ES-I3 (cell line): ENCODE results near the gene HRH1.

Experiments used
- H3K36me3 ChIP-seq: 2 replicates; pipeline ENCODE4 v1.6.1; 2013; ENCODE audit warnings: mild to moderate bottlenecking, low read length, control low read depth, moderate library complexity; ENCODE audit not compliant: insufficient read depth
- H3K4me1 ChIP-seq: 2 replicates; pipeline ENCODE4 v1.6.1; 2013; ENCODE audit warnings: mild to moderate bottlenecking, control low read depth, low read length; ENCODE audit not compliant: insufficient read depth
- H3K9ac ChIP-seq: 2 replicates; pipeline ENCODE4 v1.6.1; 2013; ENCODE audit warnings: low read depth, mild to moderate bottlenecking, low read length, moderate library complexity
- H3K9me3 ChIP-seq: 2 replicates; pipeline ENCODE4 v1.6.1; 2013; ENCODE audit warnings: mild to moderate bottlenecking, low read length, moderate library complexity; ENCODE audit not compliant: control insufficient read depth, insufficient read depth

HRH1 gene

GRCh38 chr3:11134794-11135193, 19.5 kb upstream of the HRH1 start:
- Histone ChIP-seq H3K9me3 (no peaks in the 10 kb centered on the region), H3K9ac (no peak overlapping the region), H3K36me3 (no peaks in the 10 kb centered on the region), H3K4me1 (no peaks in the 10 kb centered on the region)

DNA sequence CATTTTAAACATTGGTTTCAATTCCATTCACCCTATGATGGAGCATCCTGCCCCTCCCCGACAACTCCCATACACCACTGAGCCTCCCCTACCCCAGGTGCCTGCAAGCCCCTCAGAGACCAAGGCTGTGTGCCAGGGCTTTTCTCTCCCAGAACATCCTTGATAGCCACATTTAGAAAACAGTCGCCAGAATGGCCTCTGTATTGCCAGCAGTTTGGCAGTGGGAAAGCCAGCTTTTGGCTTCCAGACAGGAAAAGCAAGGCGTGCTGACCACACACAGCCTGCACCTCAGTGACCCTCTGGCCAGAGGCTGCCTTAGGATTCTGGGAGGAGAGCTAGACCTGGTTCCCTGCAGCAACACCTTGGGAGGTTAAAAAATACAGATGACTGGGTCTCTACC, 18.2 kb upstream of the HRH1 start:
- Histone ChIP-seq H3K9ac (no peak overlapping the region), H3K36me3 (no peaks in the 10 kb centered on the region), H3K9me3 (no peaks in the 10 kb centered on the region), H3K4me1 (no peaks in the 10 kb centered on the region)

DNA sequence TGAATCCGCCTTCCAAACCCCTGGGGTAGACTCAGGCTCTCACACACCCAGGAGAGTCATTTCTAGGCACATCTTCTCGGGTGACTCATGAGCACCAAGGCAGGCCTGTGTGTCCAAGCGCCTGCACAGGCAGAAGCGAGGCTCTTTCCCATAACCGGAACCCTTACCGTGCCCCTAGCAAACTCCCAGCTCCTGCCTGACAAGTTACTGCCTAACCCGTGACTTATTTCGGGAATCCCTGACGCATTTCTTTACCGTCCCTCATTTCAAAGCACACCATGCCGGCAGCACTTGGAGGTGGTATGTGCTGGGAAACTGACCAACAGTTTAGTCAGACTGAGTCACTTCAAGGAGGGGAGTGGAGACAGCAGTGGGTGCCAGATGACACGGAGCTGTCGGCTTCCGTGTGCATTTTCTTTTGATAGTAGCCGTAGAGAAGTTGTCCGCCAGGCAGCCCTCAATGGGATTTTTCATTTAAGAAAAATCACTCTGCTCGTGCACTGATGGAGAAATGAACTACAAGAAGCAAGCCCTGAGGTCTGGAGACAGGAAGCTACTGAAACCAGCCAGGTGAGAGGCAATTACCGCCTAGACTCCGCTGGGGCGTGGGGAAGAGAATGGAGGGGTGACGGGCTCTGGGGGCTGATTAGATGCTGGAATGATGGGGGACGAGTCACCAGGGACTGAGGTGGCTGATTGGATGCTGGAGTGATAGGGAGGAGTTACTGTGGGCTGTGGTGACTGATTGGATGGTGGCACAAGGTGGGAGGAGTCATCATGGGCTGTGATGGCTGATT, 17.3 kb upstream of the HRH1 start:
- no peaks in the 10 kb centered on the region for H3K36me3 ChIP-seq
- no peaks in the 10 kb centered on the region for H3K9me3 ChIP-seq
- peak overlapping the region; percentile 77; the same call in 1 of the 2 replicates for H3K9ac ChIP-seq
- no peaks in the 10 kb centered on the region for H3K4me1 ChIP-seq

DNA sequence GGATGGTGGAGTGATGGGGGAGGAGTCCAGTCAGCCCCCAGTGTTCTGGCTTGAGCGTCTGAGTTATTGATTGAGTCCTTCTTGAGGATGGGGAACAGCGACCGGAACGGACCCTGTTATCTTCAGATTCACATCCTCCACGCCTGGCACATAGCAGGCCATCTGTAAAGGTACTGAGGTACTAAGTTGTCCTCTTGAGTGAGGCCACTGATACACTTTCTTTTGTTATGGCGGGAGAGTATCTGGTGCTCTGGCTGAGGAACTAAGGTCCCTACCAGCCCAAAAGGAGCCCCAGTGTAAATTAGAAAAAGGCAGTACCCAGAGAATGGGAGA, 16.7 kb upstream of the HRH1 start:
- H3K36me3 ChIP-seq: no peaks in the 10 kb centered on the region
- peak overlapping the region; percentile 77; the same call in 1 of the 2 replicates for H3K9ac ChIP-seq

DNA sequence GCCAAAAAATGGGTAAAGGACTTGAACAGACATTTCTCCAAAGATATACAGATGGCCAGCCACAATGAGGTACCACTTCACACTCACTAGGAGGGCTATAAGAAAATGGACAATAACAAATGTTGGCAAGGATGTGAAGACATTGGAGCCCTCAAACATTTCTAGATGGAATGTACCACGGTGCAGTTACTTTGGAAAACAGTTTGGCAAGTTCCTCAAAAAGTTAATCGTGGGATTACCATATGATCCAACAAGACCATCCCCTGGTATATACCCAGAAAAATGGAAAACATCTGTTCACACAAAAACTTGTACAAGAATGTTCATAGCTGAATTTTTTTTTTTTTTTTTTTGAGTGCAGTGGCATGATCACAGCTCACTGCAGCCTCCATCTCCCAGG, 15.9 kb upstream of the HRH1 start:
- Histone ChIP-seq H3K9me3 (no peaks in the 10 kb centered on the region), H3K9ac (no peak overlapping the region), H3K4me1 (no peaks in the 10 kb centered on the region), H3K36me3 (no peaks in the 10 kb centered on the region)

More for the DNA sequence above, 16.7 kb upstream of the HRH1 start:
- H3K4me1 ChIP-seq: no peaks in the 10 kb centered on the region
- H3K9me3 ChIP-seq: no peaks in the 10 kb centered on the region

GRCh38 chr3:11140030-11140712, 14.1 kb upstream of the HRH1 start:
- Histone ChIP-seq H3K9ac (no peak overlapping the region), H3K4me1 (no peaks in the 10 kb centered on the region), H3K9me3 (no peaks in the 10 kb centered on the region), H3K36me3 (no peaks in the 10 kb centered on the region)

DNA sequence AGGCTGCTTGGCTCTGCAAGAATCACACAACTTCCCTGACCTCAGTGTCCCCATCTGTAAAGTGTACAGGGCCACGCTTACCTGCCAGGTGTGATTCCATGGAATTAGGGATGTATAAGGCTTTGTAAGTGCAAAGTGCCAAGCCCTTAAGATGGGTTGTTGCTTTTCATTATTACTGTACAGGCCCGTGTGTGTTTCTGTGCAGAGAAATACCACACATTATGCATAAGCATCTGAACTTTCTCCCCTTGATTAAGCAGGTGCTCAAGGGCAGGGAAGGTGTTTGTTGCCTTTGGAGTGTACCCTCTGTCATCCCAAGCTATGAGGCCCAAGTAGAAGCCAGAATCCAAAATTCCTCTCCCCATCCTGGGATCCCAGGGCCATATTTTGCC, 13.6 kb upstream of the HRH1 start:
- Histone ChIP-seq H3K4me1 (no peaks in the 10 kb centered on the region), H3K9ac (no peak overlapping the region)

DNA sequence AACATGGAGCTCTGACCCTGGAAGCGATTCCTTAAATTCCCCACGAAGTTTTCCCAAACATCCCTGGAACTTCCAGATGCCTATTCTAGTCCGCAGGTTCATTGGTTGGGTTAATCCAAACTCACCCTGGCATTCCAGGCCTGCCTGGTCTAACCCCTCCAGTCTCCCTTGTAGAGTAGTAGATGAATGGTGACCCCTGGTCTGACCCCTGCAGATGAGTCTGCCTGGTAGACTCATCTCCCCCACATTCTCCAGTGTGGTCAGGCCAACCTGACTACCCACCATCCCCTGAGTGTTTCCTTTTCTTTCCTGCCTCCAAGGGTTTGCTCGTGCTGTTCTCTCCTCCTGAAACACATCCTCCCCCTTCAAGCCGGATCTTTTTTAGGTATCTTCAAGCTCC, 10.8 kb upstream of the HRH1 start:
- Histone ChIP-seq H3K36me3 (no peaks in the 10 kb centered on the region), H3K9ac (no peak overlapping the region), H3K9me3 (no peaks in the 10 kb centered on the region), H3K4me1 (no peaks in the 10 kb centered on the region)

More for the DNA sequence above, 13.6 kb upstream of the HRH1 start:
- Histone ChIP-seq H3K36me3 (no peaks in the 10 kb centered on the region), H3K9me3 (no peaks in the 10 kb centered on the region)

DNA sequence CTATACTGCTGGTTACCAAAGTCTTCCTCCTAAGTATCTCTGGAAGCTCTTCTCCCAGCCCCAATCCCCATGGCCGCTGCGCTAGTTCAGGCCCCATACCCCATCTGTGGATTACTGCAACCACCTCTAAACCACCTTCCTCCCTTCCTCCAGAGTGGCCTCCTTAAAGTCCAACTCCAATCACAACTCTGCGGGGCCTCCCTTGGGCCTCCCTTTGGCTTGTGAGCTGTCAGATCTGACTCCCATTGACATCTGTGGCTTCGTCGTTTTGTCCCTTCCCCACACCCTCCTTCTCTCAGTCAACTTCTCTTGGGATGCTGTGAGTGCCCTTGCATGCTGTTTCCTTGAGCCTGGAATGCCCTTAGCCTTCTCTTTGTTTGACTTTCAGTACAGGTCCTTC, 9.3 kb upstream of the HRH1 start:
- Histone ChIP-seq H3K9ac (no peak overlapping the region), H3K36me3 (no peaks in the 10 kb centered on the region), H3K4me1 (no peaks in the 10 kb centered on the region), H3K9me3 (no peaks in the 10 kb centered on the region)

DNA sequence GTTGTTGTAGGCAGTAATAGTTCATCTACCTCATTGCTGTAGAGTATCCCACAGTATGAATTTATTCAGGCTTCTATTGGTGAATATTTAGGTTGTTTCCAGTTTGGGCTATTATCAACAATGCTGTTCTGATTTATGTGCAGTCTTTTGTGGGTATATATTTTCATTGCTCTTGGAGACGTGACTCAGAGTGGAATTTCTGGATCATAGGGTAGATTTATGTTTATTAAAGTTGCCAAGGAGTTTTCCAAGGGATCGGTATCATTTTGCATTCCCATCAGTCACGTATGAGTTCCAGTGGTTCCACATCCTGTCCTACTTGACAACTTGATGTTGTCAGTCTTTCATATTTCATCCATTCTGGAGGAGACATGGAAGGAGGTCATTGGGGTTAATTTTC, 8.4 kb upstream of the HRH1 start:
- no peaks in the 10 kb centered on the region for H3K36me3 ChIP-seq
- no peak overlapping the region for H3K9ac ChIP-seq
- no peaks in the 10 kb centered on the region for H3K9me3 ChIP-seq
- H3K4me1 ChIP-seq: no peaks in the 10 kb centered on the region

GRCh38 chr3:11146773-11147660, 7.3 kb upstream of the HRH1 start:
- Histone ChIP-seq H3K4me1 (no peaks in the 10 kb centered on the region), H3K9me3 (no peaks in the 10 kb centered on the region), H3K9ac (no peak overlapping the region), H3K36me3 (no peaks in the 10 kb centered on the region)

GRCh38 chr3:11150256-11150655, 4.0 kb upstream of the HRH1 start:
- H3K9me3 ChIP-seq: no peaks in the 10 kb centered on the region

GRCh38 chr3:11152301-11152700, 2.0 kb upstream of the HRH1 start:
- Histone ChIP-seq H3K9me3 (no peaks in the 10 kb centered on the region), H3K9ac (no peak overlapping the region), H3K4me1 (no peaks in the 10 kb centered on the region; the same call in 1 of the 2 replicates)

More at GRCh38 chr3:11150256-11150655, 4.0 kb upstream of the HRH1 start:
- Histone ChIP-seq H3K9ac (no peak overlapping the region), H3K4me1 (no peaks in the 10 kb centered on the region; the same call in 1 of the 2 replicates), H3K36me3 (no peaks in the 10 kb centered on the region)

GRCh38 chr3:11154953-11155325, 646 bp downstream of the HRH1 start:
- Histone ChIP-seq H3K36me3 (no peaks in the 10 kb centered on the region), H3K9me3 (no peaks in the 10 kb centered on the region), H3K4me1 (no peaks in the 10 kb centered on the region; the same call in 1 of the 2 replicates), H3K9ac (peak overlapping the region; percentile 57; the same call in 1 of the 2 replicates)

More at GRCh38 chr3:11152301-11152700, 2.0 kb upstream of the HRH1 start:
- no peaks in the 10 kb centered on the region for H3K36me3 ChIP-seq
